ENCODE measurements around the gene CTSW.

- TF ChIP-seq CTCF (conservative IDR thresholded peaks at IDR 0.05; ENCODE audit: low read length), result no peak
- no peak for TF ChIP-seq EZH2phosphoT487 (IDR thresholded peaks at IDR 0.05; ENCODE audit: borderline replicate concordance, low read depth, low read length)
These were observed 13.2 kb downstream of the CTSW start for GRCh38 chr11:65892661-65893317.
